Coronary artery (tissue), 2 donors: ENCODE data around the gene UNC79.

Experiments
- DNase-seq: peaks from one replicate; pipeline ENCODE4 v3.0.0-alpha.2; 2017; ENCODE audit warnings: low spot score
- H3K27ac ChIP-seq, 2 donors: fragments of 200-600 bp; sonication (generic); one replicate each; pipeline ENCODE4 v1.5.1; 2016 to 2019
- H3K4me3 ChIP-seq: fragments of 200-600 bp; sonication (generic); 2 replicates; pipeline ENCODE4 v1.5.1; 2016; ENCODE audit warnings: mild to moderate bottlenecking, moderate library complexity
- CTCF ChIP-seq: fragments of 200-600 bp; sonication (generic); IDR thresholded peaks from one replicate; pipeline ENCODE4 v1.5.1; 2019; ENCODE audit warnings: antibody characterized with exemption

UNC79 gene

GRCh38 chr14:93543766-93544165, 113.0 kb downstream of the UNC79 start:
- no peak for TF ChIP-seq CTCF
- H3K27ac ChIP-seq = no peak overlapping the region
- DNase-seq = no peak
- no peak overlapping the region for H3K4me3 ChIP-seq

- no peak overlapping the region for H3K4me3 ChIP-seq
- TF ChIP-seq CTCF = no peak
- no peak for DNase-seq
- H3K27ac ChIP-seq = no peak overlapping the region
Observed at GRCh38 chr14:93544212-93544611, 113.5 kb downstream of the UNC79 start.

GRCh38 chr14:93546642-93547041, 115.9 kb downstream of the UNC79 start:
- TF ChIP-seq CTCF = no peak
- no peak for DNase-seq
- Histone ChIP-seq H3K4me3 (no peak overlapping the region), H3K27ac (no peak overlapping the region)

- TF ChIP-seq CTCF = no peak
- Histone ChIP-seq H3K27ac (no peak overlapping the region), H3K4me3 (no peak overlapping the region)
- DNase-seq = no peak
Observed at GRCh38 chr14:93548102-93548843, 117.5 kb downstream of the UNC79 start.

- no peak overlapping the region for H3K4me3 ChIP-seq
- no peak for DNase-seq
- no peak overlapping the region for H3K27ac ChIP-seq
- no peak for TF ChIP-seq CTCF
Observed at GRCh38 chr14:93549595-93549994, 118.9 kb downstream of the UNC79 start.

- no peak for DNase-seq
Observed at GRCh38 chr14:93564918-93565317, 134.2 kb downstream of the UNC79 start.

More at GRCh38 chr14:93564918-93565317, 134.2 kb downstream of the UNC79 start:
- no peak for TF ChIP-seq CTCF
- no peak overlapping the region for H3K4me3 ChIP-seq
- no peak overlapping the region for H3K27ac ChIP-seq
